Esophagus squamous epithelium (tissue), 5 donors: ENCODE results near the gene TM4SF1. TPM values are rescaled to one million over a fixed set of nuclear protein-coding genes. Genes with fewer than 3 reads are reported as not detected.

Experiments
- DNase-seq: peaks from one replicate; lab custom pipeline; 2025; lab: John Stamatoyannopoulos, UW
- H3K27ac ChIP-seq, 4 donors: fragments of 200-600 bp; sonication (generic); one replicate each; pipeline ENCODE4 v1.5.1; 2016 to 2019; ENCODE audit warnings: mild to moderate bottlenecking in 1 of 4
- H3K27me3 ChIP-seq, 4 donors: fragments of 200-600 bp; sonication (generic); 1 replicate in 3 of 4; 2 replicates in 1 of 4; pipeline versions ENCODE4 v1.5.1 to v1.6.0; 2017 to 2021; ENCODE audit warnings: antibody characterized with exemption in 1 of 4
- H3K36me3 ChIP-seq, 3 donors: fragments of 200-600 bp; sonication (generic); one replicate each; pipeline ENCODE4 v1.5.1; 2016 to 2019
- H3K4me1 ChIP-seq, 3 donors: fragments of 200-600 bp; sonication (generic); one replicate each; pipeline ENCODE4 v1.5.1; 2017 to 2019
- H3K4me3 ChIP-seq, 4 donors: fragments of 200-600 bp; sonication (generic); 1 replicate in 3 of 4; 2 replicates in 1 of 4; pipeline ENCODE4 v1.5.1; 2016 to 2019; ENCODE audit warnings: mild to moderate bottlenecking in 2 of 4, moderate library complexity in 1 of 4
- H3K9me3 ChIP-seq, 3 donors: fragments of 200-600 bp; sonication (generic); one replicate each; pipeline ENCODE4 v1.5.1; 2016 to 2019
- POLR2A ChIP-seq, 4 donors: fragments of 450-650 bp; IDR thresholded peaks; one replicate each; pipeline ENCODE4 v1.6.1; 2017; ENCODE audit warnings: antibody characterized with exemption in 4 of 4, mild to moderate bottlenecking in 4 of 4, moderate library complexity in 3 of 4
- WGBS, 2 donors: methylation state at CpG; one replicate each; pipeline ENCODE4 v1.1.5; 2018; 5-methylcytosine and 5-hydroxymethylcytosine counted together
- intact Hi-C: fragments of 100-400 bp; cut with DNase I; formaldehyde crosslinking; loops from one replicate; pipeline ENCODE4 v1.15.0; 2022
- total RNA-seq, 4 donors: library from RNA; depleted of rRNA; stranded (reverse); fragments of >200 nt; gene quantifications; one replicate each; pipeline ENCODE4 v1.1.0, GENCODE V29; 2016
- TF ChIP-seq, protein P1 (sequence below), 6 experiments: fragments of 450-650 bp in 4 of 6; fragments of 200-600 bp in 2 of 6; sonication (generic) in 2 of 6; IDR thresholded peaks; one replicate each; pipeline ENCODE4 v1.5.1; 2016 to 2019; ENCODE audit warnings: antibody characterized with exemption in 6 of 6, mild to moderate bottlenecking in 4 of 6, moderate library complexity in 4 of 6
- donor health status: DM: yes; HTN: yes; CAD: no.

TM4SF1 gene
- total RNA-seq, 4 donors from 2014 or later: 153 to 290 (median 169) TPM

DNA sequence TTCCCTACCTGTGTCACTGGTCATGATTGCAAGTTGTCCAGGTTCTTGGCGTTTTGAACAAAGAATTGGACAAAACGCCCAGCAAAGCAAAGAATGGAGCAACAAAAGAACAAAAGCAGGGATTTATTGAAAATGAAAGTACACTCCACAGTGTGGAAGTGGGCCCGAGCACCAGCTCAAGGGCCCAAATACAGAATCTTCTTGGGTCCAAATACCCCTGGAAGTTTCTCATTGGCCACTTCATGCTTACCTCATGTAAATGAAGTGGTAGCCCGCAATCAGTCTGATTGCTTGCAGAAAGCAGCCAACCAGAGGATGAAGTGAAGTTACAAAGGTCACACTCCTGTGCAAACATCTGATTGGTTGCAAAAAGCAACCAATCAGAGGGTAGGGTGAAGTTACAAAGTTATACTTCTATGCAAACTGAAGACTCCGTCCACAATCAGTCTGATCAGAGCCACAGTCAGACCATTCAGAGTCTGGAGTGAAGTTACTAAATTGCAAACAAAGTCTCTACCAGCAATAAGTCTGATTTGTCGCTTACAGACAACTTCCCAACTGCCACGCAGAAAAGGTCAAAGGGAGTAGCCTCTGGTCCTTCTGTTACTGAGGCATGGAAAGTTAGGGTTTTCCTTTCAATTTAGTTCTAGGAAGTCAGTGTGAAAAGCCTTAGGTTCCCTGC, 8.3 kb upstream of the TM4SF1 start:
- DNase-seq: no peak
- TF ChIP-seq POLR2A (IDR thresholded peaks at IDR 0.05): no peak
- TF ChIP-seq, protein P1, sequence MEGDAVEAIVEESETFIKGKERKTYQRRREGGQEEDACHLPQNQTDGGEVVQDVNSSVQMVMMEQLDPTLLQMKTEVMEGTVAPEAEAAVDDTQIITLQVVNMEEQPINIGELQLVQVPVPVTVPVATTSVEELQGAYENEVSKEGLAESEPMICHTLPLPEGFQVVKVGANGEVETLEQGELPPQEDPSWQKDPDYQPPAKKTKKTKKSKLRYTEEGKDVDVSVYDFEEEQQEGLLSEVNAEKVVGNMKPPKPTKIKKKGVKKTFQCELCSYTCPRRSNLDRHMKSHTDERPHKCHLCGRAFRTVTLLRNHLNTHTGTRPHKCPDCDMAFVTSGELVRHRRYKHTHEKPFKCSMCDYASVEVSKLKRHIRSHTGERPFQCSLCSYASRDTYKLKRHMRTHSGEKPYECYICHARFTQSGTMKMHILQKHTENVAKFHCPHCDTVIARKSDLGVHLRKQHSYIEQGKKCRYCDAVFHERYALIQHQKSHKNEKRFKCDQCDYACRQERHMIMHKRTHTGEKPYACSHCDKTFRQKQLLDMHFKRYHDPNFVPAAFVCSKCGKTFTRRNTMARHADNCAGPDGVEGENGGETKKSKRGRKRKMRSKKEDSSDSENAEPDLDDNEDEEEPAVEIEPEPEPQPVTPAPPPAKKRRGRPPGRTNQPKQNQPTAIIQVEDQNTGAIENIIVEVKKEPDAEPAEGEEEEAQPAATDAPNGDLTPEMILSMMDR (IDR thresholded peaks at IDR 0.05): no peak
- intact Hi-C loops: no loop called here
- no peaks in the 10 kb centered on the region for H3K27me3 ChIP-seq
- WGBS, 2 donors: 70 to 71% methylated on average over 7 of the region's 7 CpGs
- H3K27ac ChIP-seq: peak overlapping the region; percentile 90 to 95 (median 92)
- H3K36me3 ChIP-seq: no peaks in the 10 kb centered on the region
- no peak overlapping the region for H3K4me3 ChIP-seq
- no peaks in the 10 kb centered on the region for H3K9me3 ChIP-seq
- H3K4me1 ChIP-seq: peaks cover 22 to 92% (median 22%) of the 10 kb centered on the region in 3 donors

DNA sequence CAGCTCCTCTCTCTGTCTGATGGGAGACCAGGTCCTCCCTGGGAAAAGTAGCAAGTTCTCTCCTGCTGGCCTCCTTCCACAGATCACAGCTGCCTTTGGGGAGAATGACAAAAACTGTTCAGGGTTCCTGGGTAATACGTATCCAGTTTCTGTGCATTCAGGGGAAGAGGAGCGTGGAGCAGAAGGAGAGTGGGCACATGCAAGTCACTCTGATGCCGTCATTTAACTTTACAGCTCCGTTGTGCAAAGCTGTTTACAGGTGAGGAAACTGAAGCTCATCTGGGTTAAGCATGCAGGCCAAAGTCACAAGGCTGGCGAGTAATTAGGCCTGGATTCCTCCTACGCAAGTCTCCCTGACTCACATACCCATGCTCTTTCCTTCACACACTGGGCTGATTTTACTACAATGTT, 7.5 kb upstream of the TM4SF1 start:
- no peaks in the 10 kb centered on the region for H3K27me3 ChIP-seq
- TF ChIP-seq, protein P1 (IDR thresholded peaks at IDR 0.05): no peak
- TF ChIP-seq POLR2A (IDR thresholded peaks at IDR 0.05): no peak
- intact Hi-C loops: no loop called here
- no peaks in the 10 kb centered on the region for H3K36me3 ChIP-seq
- H3K9me3 ChIP-seq: no peaks in the 10 kb centered on the region
- WGBS, 2 donors: 41 to 53% methylated on average over 3 to 6 of the region's 6 CpGs
- H3K4me1 ChIP-seq: peaks cover 22 to 83% (median 22%) of the 10 kb centered on the region in 3 donors
- no peak for DNase-seq
- H3K4me3 ChIP-seq: no peak overlapping the region
- H3K27ac ChIP-seq: peak overlapping the region; percentile 90 to 95 (median 92)

DNA sequence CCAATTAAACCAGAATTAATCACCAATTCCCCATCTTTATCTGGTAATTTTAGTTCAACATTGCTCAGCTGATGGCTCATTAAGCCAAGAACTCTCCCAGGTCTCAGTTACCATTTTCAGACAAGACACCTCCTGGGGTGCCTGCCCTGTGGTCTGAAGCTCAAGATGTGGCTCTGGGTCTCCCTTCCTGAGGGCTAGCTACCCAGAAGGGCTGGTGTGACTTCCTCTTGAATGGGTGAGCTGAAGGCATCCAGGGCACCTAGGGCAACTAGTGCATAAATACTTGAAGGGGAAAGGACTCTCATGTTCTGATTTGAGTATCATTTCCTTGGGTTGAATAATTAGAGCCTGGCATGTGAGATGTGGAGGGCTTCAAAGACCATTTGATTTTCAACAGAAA, 6.7 kb upstream of the TM4SF1 start:
- H3K9me3 ChIP-seq: no peaks in the 10 kb centered on the region
- H3K36me3 ChIP-seq: no peaks in the 10 kb centered on the region
- intact Hi-C loops: no loop called here
- H3K4me1 ChIP-seq: peaks cover 22 to 83% (median 22%) of the 10 kb centered on the region in 3 donors
- H3K4me3 ChIP-seq: no peak overlapping the region
- peak overlapping the region; percentile 2 to 94 (median 90) for H3K27ac ChIP-seq
- no peak for DNase-seq
- no peaks in the 10 kb centered on the region for H3K27me3 ChIP-seq
- TF ChIP-seq, protein P1 (IDR thresholded peaks at IDR 0.05): no peak
- TF ChIP-seq POLR2A (IDR thresholded peaks at IDR 0.05): no peak

DNA sequence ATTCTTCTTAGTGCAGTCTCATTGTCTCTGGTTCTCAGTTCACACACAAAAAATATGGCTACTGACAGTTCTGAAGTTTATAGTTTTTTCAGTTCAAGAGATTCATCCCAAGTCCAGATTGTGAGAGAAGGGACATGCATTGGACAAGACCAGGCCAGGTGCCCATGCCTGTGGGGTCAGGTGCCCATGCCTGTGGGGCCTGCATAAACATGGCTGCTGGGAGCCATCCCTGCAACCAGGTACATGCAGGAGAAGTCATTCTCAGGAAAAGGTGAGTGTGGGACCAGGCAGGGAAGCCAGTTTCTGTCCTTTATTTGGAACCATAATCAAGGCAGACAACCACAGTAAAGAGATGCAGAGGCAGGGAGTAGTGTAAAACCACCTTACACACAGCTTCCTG, 6.3 kb upstream of the TM4SF1 start:
- TF ChIP-seq, protein P1 (IDR thresholded peaks at IDR 0.05): no peak
- no peak for TF ChIP-seq POLR2A (IDR thresholded peaks at IDR 0.05)
- intact Hi-C loops: no loop called here
- no peak for DNase-seq
- H3K9me3 ChIP-seq: no peaks in the 10 kb centered on the region
- no peak overlapping the region for H3K4me3 ChIP-seq
- H3K27me3 ChIP-seq: no peaks in the 10 kb centered on the region
- H3K27ac ChIP-seq: peak overlapping the region in 3 of 4 donors; percentile 2 to 94 (median 90)
- H3K4me1 ChIP-seq: peaks cover 25 to 83% (median 27%) of the 10 kb centered on the region in 3 donors
- no peaks in the 10 kb centered on the region for H3K36me3 ChIP-seq

DNA sequence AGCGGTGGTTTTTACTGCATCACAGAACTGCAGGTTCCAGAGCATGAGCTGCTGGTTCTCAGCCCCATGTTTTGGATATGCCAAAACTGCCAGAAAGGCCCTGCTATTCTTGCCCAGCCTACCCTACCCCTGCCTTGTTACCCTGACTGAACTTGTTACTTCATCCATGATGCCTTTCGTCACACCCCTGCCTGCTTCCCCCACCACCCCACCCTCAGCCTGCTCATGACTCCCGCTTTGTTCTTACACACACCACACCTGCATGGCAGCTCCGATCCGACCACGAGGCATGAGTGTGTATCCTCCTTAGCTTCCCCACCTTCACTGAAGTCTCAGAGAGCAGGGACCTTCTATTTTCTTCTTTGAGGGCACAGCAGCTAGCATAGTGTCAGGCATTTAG, 5.1 kb upstream of the TM4SF1 start:
- intact Hi-C loops: no loop called here
- H3K4me3 ChIP-seq: no peak overlapping the region
- peak overlapping the region in 3 of 4 donors; percentile 20 to 94 (median 37) for H3K27ac ChIP-seq
- H3K36me3 ChIP-seq: no peaks in the 10 kb centered on the region
- H3K27me3 ChIP-seq: no peaks in the 10 kb centered on the region
- DNase-seq: no peak
- no peaks in the 10 kb centered on the region for H3K9me3 ChIP-seq
- WGBS, 2 donors: 66 to 84% methylated on average over 6 of the region's 6 CpGs
- TF ChIP-seq, protein P1 (IDR thresholded peaks at IDR 0.05): no peak
- no peak for TF ChIP-seq POLR2A (IDR thresholded peaks at IDR 0.05)
- peaks cover 30 to 83% (median 34%) of the 10 kb centered on the region in 3 donors for H3K4me1 ChIP-seq
